Spinal cord (tissue), 10 donors: ENCODE data around the gene PACS1. TPM values are rescaled to one million over a fixed set of nuclear protein-coding genes. Genes with fewer than 3 reads are reported as not detected.

ENCODE experiments used
- DNase-seq, 6 donors: peaks; one replicate each; pipeline versions ENCODE4 v3.0.0 to v3.0.0-alpha.2; 2013 to 2015; ENCODE audit warnings: low spot score in 6 of 6, low read depth in 4 of 6
- H3K27ac ChIP-seq: one replicate; pipeline ENCODE4 v1.5.1; 2013; ENCODE audit warnings: low read depth, low read length, control low read depth
- H3K27me3 ChIP-seq: one replicate; pipeline ENCODE4 v1.6.1; 2013; ENCODE audit warnings: low read length; ENCODE audit not compliant: control insufficient read depth, insufficient read depth
- H3K36me3 ChIP-seq: one replicate; pipeline ENCODE4 v1.6.1; 2013; ENCODE audit warnings: low read length; ENCODE audit not compliant: control insufficient read depth, insufficient read depth
- H3K4me1 ChIP-seq: one replicate; pipeline ENCODE4 v1.6.1; 2013; ENCODE audit warnings: low read length; ENCODE audit not compliant: control insufficient read depth, insufficient read depth
- H3K4me3 ChIP-seq: one replicate; pipeline ENCODE4 v1.5.1; 2013; ENCODE audit warnings: low read depth, low read length, control low read depth
- H3K9me3 ChIP-seq: one replicate; pipeline ENCODE4 v1.6.1; 2013; ENCODE audit warnings: low read length; ENCODE audit not compliant: control insufficient read depth, insufficient read depth
- WGBS: methylation state at CpG from one replicate; pipeline ENCODE4 v1.1.5; 2013; ENCODE audit warnings: missing lambda C conversion rate; ENCODE audit not compliant: insufficient coverage; 5-methylcytosine and 5-hydroxymethylcytosine counted together
- polyA plus RNA-seq, 2 donors: library from polyadenylated mRNA; unstranded; fragments of 120-200 nt; gene quantifications; one replicate each; pipeline ENCODE4 v1.2.1, GENCODE V29; 2013; ENCODE audit not compliant: insufficient read length in 2 of 2
- total RNA-seq, 2 donors: library from RNA; depleted of rRNA in 1 of 2; stranded (reverse); fragments of 120-200 nt in 1 of 2; fragments of >200 nt in 1 of 2; gene quantifications; one replicate each; pipeline versions ENCODE4 v1.2.3 to v1.2.4, GENCODE V29; 2013 to 2014
- donor health status: healthy.

Gene PACS1
- total and polyA plus RNA-seq, 4 donors = 29.9 to 114 (median 72.1) TPM

DNA sequence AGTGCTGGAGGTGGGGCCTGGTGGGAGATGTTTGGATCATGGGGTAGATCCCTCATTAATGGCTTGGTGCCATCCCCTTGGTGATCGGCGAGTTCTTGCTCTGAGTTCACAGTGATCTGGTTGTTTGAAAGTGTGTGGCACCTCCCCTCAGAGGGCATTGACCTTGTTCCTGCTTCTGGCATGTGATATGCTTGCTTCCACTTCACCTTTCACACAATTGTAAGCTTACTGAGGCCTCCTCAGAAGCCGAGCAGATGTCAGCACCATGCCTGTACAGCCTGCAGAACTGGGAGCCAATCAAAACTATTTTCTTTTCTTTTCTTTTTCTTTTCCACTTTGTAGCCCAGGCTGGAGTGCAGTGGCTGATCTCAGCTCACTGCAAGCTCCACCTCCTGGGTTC is 32.7 kb upstream of the PACS1 start:
- no peaks in the 10 kb centered on the region for H3K4me1 ChIP-seq
- 76% methylated on average over 1 of the region's 3 CpGs for WGBS
- no peak overlapping the region for H3K4me3 ChIP-seq
- H3K27me3 ChIP-seq = no peaks in the 10 kb centered on the region
- no peak overlapping the region for H3K27ac ChIP-seq
- peaks cover 13% of the 10 kb centered on the region for H3K36me3 ChIP-seq
- DNase-seq = no peak
- H3K9me3 ChIP-seq = no peaks in the 10 kb centered on the region

DNA sequence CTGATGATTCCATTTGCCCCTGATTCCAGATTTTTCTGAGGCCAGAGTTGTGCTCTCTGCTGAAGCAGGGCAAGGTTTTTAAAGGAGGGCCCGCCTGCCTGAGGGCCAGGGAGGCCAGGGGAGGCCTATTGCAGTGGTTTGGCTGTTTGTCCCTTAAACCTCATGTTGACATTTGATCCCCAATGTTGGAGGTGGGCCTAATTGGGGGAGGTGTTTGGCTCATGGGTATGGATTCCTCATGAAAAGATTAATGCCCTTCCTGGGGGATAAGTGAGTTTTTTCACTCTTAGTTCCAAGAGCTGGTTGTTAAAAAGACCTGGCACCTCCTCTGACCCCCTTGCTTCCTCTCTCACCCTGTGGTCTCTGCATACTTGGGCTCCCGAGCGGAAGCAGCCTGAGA is 30.3 kb upstream of the PACS1 start:
- peaks cover 27% of the 10 kb centered on the region for H3K36me3 ChIP-seq
- no peak overlapping the region for H3K4me3 ChIP-seq
- H3K27ac ChIP-seq = no peak overlapping the region
- H3K9me3 ChIP-seq = no peaks in the 10 kb centered on the region
- 73% methylated on average over 3 of the region's 3 CpGs for WGBS
- peaks cover under 1% of the 10 kb centered on the region for H3K4me1 ChIP-seq
- no peak for DNase-seq
- no peaks in the 10 kb centered on the region for H3K27me3 ChIP-seq

DNA sequence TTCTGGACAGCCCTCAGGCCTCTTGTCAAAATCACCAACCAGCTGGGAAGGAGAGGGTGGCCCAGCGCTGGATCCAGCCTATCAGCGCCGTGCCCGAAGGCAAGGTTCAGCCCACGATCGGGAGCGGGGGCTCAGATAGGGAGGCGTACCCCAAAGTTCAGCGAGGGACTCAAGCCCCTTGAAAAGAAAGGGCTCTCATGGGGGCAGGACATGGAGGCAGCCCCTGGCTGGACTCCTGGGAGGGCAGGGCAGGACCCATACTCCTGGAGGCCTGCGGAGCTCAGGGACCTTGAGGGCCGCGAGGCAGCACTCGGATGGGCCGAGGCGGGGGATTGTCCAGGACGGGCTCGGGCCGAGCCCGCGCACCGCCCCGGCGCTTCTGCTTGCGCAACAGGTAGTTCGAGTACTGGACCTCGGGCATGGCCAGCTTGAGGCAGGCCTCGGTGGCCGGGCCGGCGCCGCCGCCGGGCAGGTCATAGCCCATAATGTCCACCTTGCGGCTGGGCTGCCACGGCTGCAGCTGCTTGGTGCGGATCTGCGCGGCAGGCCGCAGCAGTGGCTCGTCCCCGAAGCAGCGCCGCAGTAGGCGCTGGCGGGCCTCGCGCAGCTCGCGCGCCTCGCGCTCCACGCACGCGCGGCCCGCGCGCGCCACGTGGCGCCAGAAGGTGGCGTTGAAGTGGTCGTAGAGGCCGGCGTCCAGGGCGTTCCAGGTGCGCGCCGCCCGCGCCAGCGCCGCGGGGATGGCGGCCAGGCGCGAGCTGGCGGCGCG is 27.7 kb upstream of the PACS1 start:
- Histone ChIP-seq H3K4me3 (no peak overlapping the region), H3K36me3 (peaks cover 32% of the 10 kb centered on the region), H3K4me1 (peaks cover 17% of the 10 kb centered on the region), H3K27ac (no peak overlapping the region), H3K27me3 (no peaks in the 10 kb centered on the region), H3K9me3 (no peaks in the 10 kb centered on the region)
- WGBS = 95% methylated on average over 81 of the region's 81 CpGs
- no peak for DNase-seq

DNA sequence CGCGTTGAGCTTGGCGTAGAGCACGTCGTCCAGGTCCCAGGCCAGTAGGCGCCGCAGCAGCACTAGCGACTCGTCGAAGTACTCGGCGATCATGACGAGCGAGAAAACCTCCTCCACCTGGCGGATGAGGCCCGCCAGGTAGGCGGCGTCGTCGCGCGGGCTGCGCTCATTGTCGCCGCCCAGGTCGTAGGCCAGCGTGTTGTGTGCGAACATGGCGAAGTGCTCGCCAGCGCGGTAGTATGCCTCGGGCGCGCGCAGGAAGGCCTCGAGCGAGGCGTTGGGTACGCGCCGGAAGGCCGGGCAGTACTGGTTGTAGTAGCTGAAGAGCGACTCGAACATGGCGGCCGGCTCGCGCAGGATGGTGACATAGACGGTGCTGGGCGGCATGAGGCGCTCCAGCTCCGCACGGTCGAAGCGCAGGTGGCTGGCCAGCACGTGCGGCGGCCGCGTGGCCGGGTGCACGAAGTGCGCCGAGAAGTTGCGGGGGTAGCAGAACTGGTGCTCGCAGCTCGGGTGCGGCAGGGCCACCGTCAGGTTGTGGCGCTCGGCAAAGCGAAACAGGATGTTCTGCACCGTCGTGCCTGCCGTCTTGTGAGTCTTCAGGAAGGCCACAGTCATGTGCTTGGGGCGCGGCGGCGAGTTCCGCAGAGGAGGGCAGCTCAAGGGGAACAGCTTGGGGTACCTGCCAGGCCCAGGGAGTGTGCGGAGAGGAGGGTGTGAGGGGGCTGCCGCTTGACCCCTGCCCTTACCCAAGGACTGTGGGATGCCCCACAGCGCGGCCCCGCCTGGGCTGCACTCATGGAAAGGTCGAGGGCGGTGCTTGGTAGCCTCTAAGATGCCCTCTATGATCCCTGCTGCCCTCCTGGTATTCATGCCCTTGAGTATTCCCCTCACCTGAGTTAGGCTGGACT is 26.8 kb upstream of the PACS1 start:
- peaks cover 32% of the 10 kb centered on the region for H3K36me3 ChIP-seq
- H3K4me1 ChIP-seq = peaks cover 26% of the 10 kb centered on the region
- H3K9me3 ChIP-seq = no peaks in the 10 kb centered on the region
- no peak overlapping the region for H3K4me3 ChIP-seq
- H3K27me3 ChIP-seq = no peaks in the 10 kb centered on the region
- no peak overlapping the region for H3K27ac ChIP-seq
- WGBS = 97% methylated on average over 86 of the region's 88 CpGs
- no peak for DNase-seq

DNA sequence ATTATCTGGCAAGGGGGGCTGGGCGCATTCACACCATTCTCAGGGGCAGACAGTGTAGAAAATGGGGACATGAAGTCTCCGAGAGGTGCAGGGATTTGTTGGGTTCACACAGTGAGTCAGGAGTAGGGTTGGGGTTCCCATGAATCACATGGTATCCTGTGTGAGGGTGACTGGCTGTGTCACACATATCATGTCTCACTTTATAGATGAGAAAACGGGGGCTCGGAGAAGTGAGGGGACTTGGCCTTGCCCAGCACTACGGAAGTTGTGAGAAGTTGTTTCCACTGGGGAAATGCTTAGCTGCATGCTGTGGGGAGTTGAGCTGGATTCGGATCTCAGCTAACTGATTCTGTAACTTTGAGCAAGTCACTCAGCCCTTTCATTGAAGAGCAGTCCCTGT is 25.3 kb upstream of the PACS1 start:
- H3K4me3 ChIP-seq = no peak overlapping the region
- no peak for DNase-seq
- H3K4me1 ChIP-seq = peaks cover 40% of the 10 kb centered on the region
- H3K27ac ChIP-seq = no peak overlapping the region
- H3K36me3 ChIP-seq = peaks cover 27% of the 10 kb centered on the region
- H3K9me3 ChIP-seq = no peaks in the 10 kb centered on the region
- 75% methylated on average over 4 of the region's 6 CpGs for WGBS
- no peaks in the 10 kb centered on the region for H3K27me3 ChIP-seq

DNA sequence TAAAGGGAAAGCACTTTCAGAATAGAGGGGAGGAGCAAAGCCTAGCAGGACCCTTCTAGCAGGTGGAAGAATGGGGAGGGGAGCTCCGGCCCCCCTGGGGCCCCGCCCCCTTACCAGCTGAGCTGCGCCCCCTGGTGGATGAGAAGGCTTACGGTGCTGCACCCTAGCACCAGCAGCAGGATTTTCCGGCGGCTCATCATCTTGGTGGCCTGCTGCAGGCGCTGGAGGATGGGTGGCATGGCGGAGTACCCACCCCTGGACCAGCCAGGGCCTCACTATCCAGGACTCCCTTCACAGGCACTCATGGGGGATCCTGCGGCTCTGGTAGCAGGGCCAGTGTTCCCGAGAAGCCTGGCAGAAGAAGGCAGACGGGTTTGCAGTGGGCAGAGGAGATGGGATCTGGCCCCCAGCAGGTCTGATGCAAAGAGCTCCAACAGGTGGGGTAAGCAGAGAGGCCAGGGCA is 24.9 kb upstream of the PACS1 start:
- peak in 3 of 6 donors; percentile 52 to 90 (median 85) for DNase-seq
- Histone ChIP-seq H3K27me3 (no peaks in the 10 kb centered on the region), H3K9me3 (no peaks in the 10 kb centered on the region), H3K4me1 (peaks cover 45% of the 10 kb centered on the region), H3K36me3 (peaks cover 27% of the 10 kb centered on the region), H3K27ac (no peak overlapping the region), H3K4me3 (no peak overlapping the region)
- 21% methylated on average over 11 of the region's 11 CpGs for WGBS

DNA sequence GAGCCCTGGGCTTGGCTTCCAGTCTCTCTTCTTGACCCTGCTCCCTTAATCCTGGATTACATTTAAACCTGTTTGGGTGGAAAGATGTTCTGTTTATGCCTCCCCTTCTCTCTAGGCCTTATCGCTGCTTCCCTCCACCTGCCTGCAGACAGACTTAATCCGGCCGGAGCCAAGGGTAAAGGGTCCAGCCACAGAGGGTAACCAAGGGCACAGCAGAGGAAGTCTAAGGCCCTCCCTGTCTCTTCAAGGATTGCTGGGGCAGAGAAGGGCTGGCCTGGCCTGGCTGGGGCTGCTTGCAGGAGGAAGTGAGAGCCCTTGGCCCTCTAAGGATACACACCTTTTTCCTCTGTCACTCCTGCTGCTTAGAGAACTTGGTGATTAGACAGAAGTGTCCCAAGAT is 23.2 kb upstream of the PACS1 start:
- H3K9me3 ChIP-seq = no peaks in the 10 kb centered on the region
- H3K36me3 ChIP-seq = peaks cover 24% of the 10 kb centered on the region
- WGBS = 100% methylated on average over 2 of the region's 3 CpGs
- H3K27me3 ChIP-seq = no peaks in the 10 kb centered on the region
- no peak for DNase-seq
- H3K4me3 ChIP-seq = no peak overlapping the region
- peak overlapping the region; percentile 37 for H3K27ac ChIP-seq
- H3K4me1 ChIP-seq = peaks cover 59% of the 10 kb centered on the region

DNA sequence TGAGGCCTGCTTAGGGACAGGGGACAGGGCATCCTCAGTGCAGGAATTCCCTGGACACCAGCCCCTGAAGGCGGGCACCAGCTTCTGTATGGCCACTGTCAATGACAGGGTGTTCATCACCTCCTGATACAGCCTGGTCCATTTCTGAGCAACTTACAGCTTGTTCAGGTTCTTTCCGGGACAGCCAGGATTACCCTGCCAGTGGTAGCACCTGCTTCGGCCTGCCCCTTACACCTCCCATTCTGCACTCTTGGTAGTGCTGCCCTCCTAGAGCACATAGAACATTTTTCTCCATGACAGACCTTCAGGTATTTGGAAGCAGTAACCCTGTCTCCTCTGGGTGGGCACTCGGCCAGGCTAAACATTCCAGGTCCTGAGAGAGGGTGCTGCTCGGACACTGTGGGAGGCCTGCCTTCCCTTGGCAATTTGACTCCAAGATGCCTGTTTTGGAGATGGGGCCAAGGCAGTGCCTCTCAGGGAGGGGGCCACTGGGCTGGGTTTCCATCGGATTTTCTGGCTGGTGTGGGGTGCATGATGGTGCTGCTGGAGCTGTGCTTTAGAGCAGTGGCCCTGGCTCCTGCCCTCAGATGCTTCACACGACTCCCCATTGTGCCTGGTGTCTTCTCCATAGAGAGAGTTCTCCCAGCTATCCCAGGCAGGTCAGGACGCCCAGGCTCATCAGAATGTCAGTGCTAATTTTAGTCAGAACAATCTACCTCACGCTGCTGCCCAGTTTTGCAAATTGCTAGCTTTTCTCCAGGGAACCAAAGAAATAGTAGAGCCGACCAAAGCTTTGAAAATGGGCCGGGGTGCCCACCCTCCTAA is 22.3 kb upstream of the PACS1 start:
- Histone ChIP-seq H3K27ac (no peak overlapping the region), H3K9me3 (no peaks in the 10 kb centered on the region), H3K4me1 (peaks cover 64% of the 10 kb centered on the region), H3K36me3 (peaks cover 16% of the 10 kb centered on the region), H3K4me3 (peak overlapping the region; percentile 26), H3K27me3 (no peaks in the 10 kb centered on the region)
- peak in 1 of 6 donors; percentile 38 for DNase-seq
- 64% methylated on average over 10 of the region's 11 CpGs for WGBS
